HEK293 (cell line): ENCODE data around the gene SH3BP4.

Source experiments
- CTCF ChIA-PET: fragments of 350-600 bp; formaldehyde crosslinking; extraction: SDS; loops from one replicate; lab custom pipeline; 2021; ENCODE audit warnings: antibody characterized with exemption; lab: Yijun Ruan, JAX
- POLR2A ChIA-PET: fragments of 300-600 bp; formaldehyde crosslinking; extraction: SDS; loops from one replicate; lab custom pipeline; 2020; ENCODE audit warnings: antibody characterized with exemption, inconsistent platforms; lab: Yijun Ruan, JAX
- H3K27ac ChIP-seq: fragments of 200-500 bp; sonication (Bioruptor generic); 2 replicates; pipeline ENCODE4 v1.5.1; 2014; ENCODE audit warnings: low read depth, low read length, control low read depth, inconsistent platforms; ENCODE audit errors: extremely low read depth
- H3K36me3 ChIP-seq, 2 experiments: fragments of 200-500 bp in 1 of 2; sonication (Bioruptor generic) in 1 of 2; 1 replicate in 1 of 2; 2 replicates in 1 of 2; pipeline ENCODE4 v1.5.1; 2014 to 2017; ENCODE audit warnings: inconsistent platforms in 2 of 2, low read length in 2 of 2; ENCODE audit not compliant: control insufficient read depth in 2 of 2, insufficient read depth in 1 of 2
- H3K4me1 ChIP-seq: fragments of 200-500 bp; sonication (Bioruptor generic); 2 replicates; pipeline ENCODE4 v1.5.1; 2014; ENCODE audit warnings: mild to moderate bottlenecking, low read length, inconsistent platforms; ENCODE audit not compliant: control insufficient read depth, insufficient read depth
- H3K4me3 ChIP-seq: 2 replicates; pipeline ENCODE4 v1.5.1; 2011; ENCODE audit warnings: low read depth, mild to moderate bottlenecking, control low read depth, low read length, moderate library complexity
- H3K9me3 ChIP-seq: fragments of 200-500 bp; sonication (Bioruptor generic); 2 replicates; pipeline ENCODE4 v1.5.1; 2014; ENCODE audit warnings: low read depth, low read length, inconsistent platforms; ENCODE audit not compliant: control insufficient read depth, insufficient read depth
- BCL6B ChIP-seq: fragments of 450-650 bp; formaldehyde crosslinking; IDR thresholded peaks from 2 replicates; pipeline ENCODE4 v1.5.1; 2017; ENCODE audit warnings: missing biosample characterization, missing genetic modification characterization
- EGR2 ChIP-seq: fragments of 450-650 bp; formaldehyde crosslinking; IDR thresholded peaks from 2 replicates; pipeline ENCODE4 v1.5.1; 2016; ENCODE audit warnings: low read depth, missing biosample characterization, missing genetic modification characterization
- PATZ1 ChIP-seq: fragments of 450-650 bp; formaldehyde crosslinking; IDR thresholded peaks from 2 replicates; pipeline ENCODE4 v1.5.1; 2016; ENCODE audit warnings: missing biosample characterization, missing genetic modification characterization
- PRDM6 ChIP-seq: fragments of 450-650 bp; formaldehyde crosslinking; IDR thresholded peaks from 2 replicates; pipeline ENCODE4 v1.5.1; 2017; ENCODE audit warnings: missing biosample characterization, missing genetic modification characterization
- SCRT1 ChIP-seq: fragments of 450-650 bp; formaldehyde crosslinking; IDR thresholded peaks from 2 replicates; pipeline ENCODE4 v1.5.1; 2016; ENCODE audit warnings: missing biosample characterization, missing genetic modification characterization, borderline replicate concordance
- SCRT2 ChIP-seq: fragments of 450-650 bp; formaldehyde crosslinking; IDR thresholded peaks from 2 replicates; pipeline ENCODE4 v1.5.1; 2016; ENCODE audit warnings: missing biosample characterization, missing genetic modification characterization
- ZBTB1 ChIP-seq: fragments of 450-650 bp; formaldehyde crosslinking; IDR thresholded peaks from 2 replicates; pipeline ENCODE4 v1.5.1; 2016; ENCODE audit warnings: missing biosample characterization, missing genetic modification characterization
- ZBTB48 ChIP-seq: fragments of 450-650 bp; formaldehyde crosslinking; IDR thresholded peaks from 2 replicates; pipeline ENCODE4 v1.5.1; 2016; ENCODE audit warnings: missing biosample characterization, missing genetic modification characterization
- ZFP37 ChIP-seq: fragments of 450-650 bp; formaldehyde crosslinking; IDR thresholded peaks from 2 replicates; pipeline ENCODE4 v1.5.1; 2016; ENCODE audit warnings: missing biosample characterization, missing genetic modification characterization
- ZIC2 ChIP-seq: fragments of 450-650 bp; formaldehyde crosslinking; IDR thresholded peaks from 2 replicates; pipeline ENCODE4 v1.5.1; 2016; ENCODE audit warnings: missing biosample characterization, missing genetic modification characterization
- ZNF132 ChIP-seq: fragments of 450-650 bp; formaldehyde crosslinking; IDR thresholded peaks from 2 replicates; pipeline ENCODE4 v1.5.1; 2017; ENCODE audit warnings: missing biosample characterization, missing genetic modification characterization, borderline replicate concordance
- ZNF239 ChIP-seq: fragments of 450-650 bp; formaldehyde crosslinking; IDR thresholded peaks from 2 replicates; pipeline ENCODE4 v1.5.1; 2016; ENCODE audit warnings: missing biosample characterization, missing genetic modification characterization
- ZNF280C ChIP-seq: fragments of 450-650 bp; formaldehyde crosslinking; IDR thresholded peaks from 2 replicates; pipeline ENCODE4 v1.5.1; 2016; ENCODE audit warnings: missing biosample characterization, missing genetic modification characterization
- ZNF354C ChIP-seq: fragments of 450-650 bp; formaldehyde crosslinking; IDR thresholded peaks from 2 replicates; pipeline ENCODE4 v1.5.1; 2016; ENCODE audit warnings: missing biosample characterization, missing genetic modification characterization, low read depth, borderline replicate concordance
- ZNF426 ChIP-seq: fragments of 450-650 bp; formaldehyde crosslinking; IDR thresholded peaks from 2 replicates; pipeline ENCODE4 v1.5.1; 2017; ENCODE audit warnings: missing biosample characterization, missing genetic modification characterization, mild to moderate bottlenecking, inconsistent platforms, moderate library complexity
- ZNF549 ChIP-seq: fragments of 450-650 bp; IDR thresholded peaks from 2 replicates; pipeline ENCODE4 v1.5.1; 2018; ENCODE audit warnings: missing biosample characterization, missing genetic modification characterization, mild to moderate bottlenecking, inconsistent platforms, moderate library complexity
- ZNF664 ChIP-seq: fragments of 450-650 bp; formaldehyde crosslinking; IDR thresholded peaks from 2 replicates; pipeline ENCODE4 v1.5.1; 2016; ENCODE audit warnings: missing biosample characterization, missing genetic modification characterization
- ZNF692 ChIP-seq: fragments of 450-650 bp; formaldehyde crosslinking; IDR thresholded peaks from 2 replicates; pipeline ENCODE4 v1.5.1; 2016; ENCODE audit warnings: missing biosample characterization, missing genetic modification characterization
- ZNF785 ChIP-seq: fragments of 450-650 bp; formaldehyde crosslinking; IDR thresholded peaks from 2 replicates; pipeline ENCODE4 v1.5.1; 2016; ENCODE audit warnings: missing biosample characterization, missing genetic modification characterization

SH3BP4 gene

DNA sequence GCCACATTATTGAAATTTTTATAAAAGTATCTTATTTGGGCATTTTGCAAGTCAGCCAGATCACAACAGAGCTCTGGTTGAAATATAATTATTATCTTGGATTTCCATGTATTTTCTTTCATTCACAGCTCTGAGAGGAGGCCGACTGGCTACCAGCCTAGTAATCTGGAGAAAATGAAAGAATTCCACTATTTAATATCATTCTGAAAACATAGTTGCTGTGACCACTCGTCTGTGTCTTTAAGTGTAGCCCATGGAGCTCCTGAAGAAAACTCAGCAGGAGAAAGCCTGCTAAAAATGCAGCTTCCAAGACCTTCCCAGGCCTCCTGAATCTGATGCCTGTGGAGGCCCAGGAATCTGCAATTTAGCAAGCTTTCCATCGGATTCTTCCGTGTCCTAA, 114.7 kb downstream of the SH3BP4 start:
- H3K27ac ChIP-seq: no peak overlapping the region
- CTCF ChIA-PET: interaction anchor here (0.7 to 1.0 kb wide), 2 partner anchors 15 to 41 kb away, joined by 3 read pairs; no protein-coding TSS in a partner anchor
- TF ChIP-seq ZNF280C (tag by site-specific recombination) (no peak), ZNF354C (tag by site-specific recombination) (no peak), BCL6B (tag by site-specific recombination) (no peak), ZNF426 (no peak), ZNF132 (tag by site-specific recombination) (no peak), ZNF549 (tag by site-specific recombination) (no peak), ZBTB48 (no peak), ZNF239 (tag by site-specific recombination) (no peak)
- TF ChIP-seq, all 188 proteins: peak for 0
- Histone ChIP-seq H3K4me1 (no peaks in the 10 kb centered on the region), H3K36me3 (no peaks in the 10 kb centered on the region), H3K9me3 (no peaks in the 10 kb centered on the region), H3K4me3 (no peak overlapping the region)
- POLR2A ChIA-PET: no interaction called here

- Histone ChIP-seq H3K9me3 (no peaks in the 10 kb centered on the region), H3K27ac (no peak overlapping the region), H3K36me3 (no peaks in the 10 kb centered on the region), H3K4me1 (no peaks in the 10 kb centered on the region), H3K4me3 (no peak overlapping the region)
- CTCF ChIA-PET: interaction anchor here (0.7 to 1.0 kb wide), 2 partner anchors 16 to 40 kb away, joined by 3 read pairs; no protein-coding TSS in a partner anchor
- peak; percentile 75 for TF ChIP-seq SCRT2 (tag by site-specific recombination)
- TF ChIP-seq ZNF692 (tag by site-specific recombination): no peak
- TF ChIP-seq ZIC2: peak; percentile 72
- no peak for TF ChIP-seq PATZ1 (tag by site-specific recombination)
- TF ChIP-seq SCRT1: peak; percentile 67
- POLR2A ChIA-PET: no interaction called here
Measured at GRCh38 chr2:235066895-235067294, 115.1 kb downstream of the SH3BP4 start.

- POLR2A ChIA-PET: no interaction called here
- CTCF ChIA-PET: interaction anchor here (0.7 kb wide), 1 partner anchor 478 kb away, joined by 3 read pairs; no protein-coding TSS in a partner anchor
- no peak for TF ChIP-seq ZNF664 (tag by site-specific recombination)
- TF ChIP-seq PRDM6: no peak
- no peak for TF ChIP-seq ZFP37 (tag by site-specific recombination)
- TF ChIP-seq ZBTB1 (tag by site-specific recombination): no peak
- no peak for TF ChIP-seq ZNF785 (tag by site-specific recombination)
- TF ChIP-seq EGR2 (tag by site-specific recombination): no peak
- TF ChIP-seq ZNF132 (tag by site-specific recombination): no peak
Measured at GRCh38 chr2:235068701-235069100, 116.9 kb downstream of the SH3BP4 start.

More at GRCh38 chr2:235068701-235069100, 116.9 kb downstream of the SH3BP4 start:
- Histone ChIP-seq H3K9me3 (no peaks in the 10 kb centered on the region), H3K4me1 (no peaks in the 10 kb centered on the region), H3K4me3 (no peak overlapping the region), H3K36me3 (no peaks in the 10 kb centered on the region), H3K27ac (no peak overlapping the region)
